Endothelial cell of umbilical vein (primary cell): ENCODE measurements around the gene KRT37. TPM values are rescaled to one million over a fixed set of nuclear protein-coding genes. Genes with fewer than 3 reads are reported as not detected.

Experiments used
- BruUV-seq: library from RNA; stranded (reverse); fragments of 400-500 nt; replicated peaks from 2 replicates; lab custom pipeline; 2021; lab: Mats Ljungman, UMichigan
- CTCF ChIA-PET: fragments of 300-600, 350-600 bp; sonication (Branson Sonifier 250); formaldehyde crosslinking; loops from one replicate; lab custom pipeline; 2021; ENCODE audit warnings: antibody characterized with exemption, inconsistent platforms; lab: Charles Lee
- POLR2A ChIA-PET: fragments of 300-600, 350-600 bp; sonication (Branson Sonifier 250); formaldehyde crosslinking; loops from one replicate; lab custom pipeline; 2021; ENCODE audit warnings: antibody characterized with exemption, inconsistent platforms; lab: Charles Lee
- DNase-seq: peaks from one replicate; pipeline ENCODE4 v3.0.0-alpha.2; 2011; ENCODE audit warnings: low read depth, low spot score
- FAIRE-seq: peaks from 2 replicates; lab custom pipeline; 2011; peaks lifted over from hg19 to GRCh38; lab: Jason Lieb, UNC
- H2AFZ ChIP-seq: 2 replicates; pipeline ENCODE4 v1.6.0; 2012; ENCODE audit warnings: low read depth, low read length, control low read depth, inconsistent platforms
- H3K27ac ChIP-seq: 2 replicates; pipeline ENCODE4 v1.5.1; 2011; ENCODE audit warnings: low read depth, mild to moderate bottlenecking, control low read depth, low read length, moderate library complexity; ENCODE audit not compliant: insufficient read depth
- H3K27me3 ChIP-seq, 2 experiments: 2 replicates each; pipeline versions ENCODE4 v1.6.0 to v1.6.1; 2011; ENCODE audit warnings: low read length in 2 of 2, mixed read lengths in 1 of 2; ENCODE audit not compliant: control insufficient read depth in 2 of 2, insufficient read depth in 2 of 2
- H3K36me3 ChIP-seq, 2 experiments: 2 replicates in 1 of 2; 3 replicates in 1 of 2; pipeline ENCODE4 v1.5.1; 2011; ENCODE audit warnings: low read length in 2 of 2, mild to moderate bottlenecking in 1 of 2, moderate library complexity in 1 of 2; ENCODE audit not compliant: control insufficient read depth in 2 of 2, insufficient read depth in 2 of 2; ENCODE audit errors: extremely low read depth in 1 of 2
- H3K4me1 ChIP-seq: 3 replicates; pipeline ENCODE4 v1.5.1; 2011; ENCODE audit warnings: mild to moderate bottlenecking, low read length; ENCODE audit not compliant: control insufficient read depth, insufficient read depth; ENCODE audit errors: extremely low read depth
- H3K4me2 ChIP-seq: 2 replicates; pipeline ENCODE4 v1.6.1; 2011; ENCODE audit warnings: low read length, control low read depth, mixed read lengths; ENCODE audit not compliant: insufficient read depth
- H3K4me3 ChIP-seq, 3 experiments: fragments of 200-600 bp in 1 of 3; sonication (generic), shearing (Covaris generic) in 1 of 3; replicated peaks in 1 of 3; 2 replicates each; pipeline ENCODE4 v1.5.1; 2011 to 2016; ENCODE audit warnings: control low read depth in 3 of 3, low read length in 3 of 3, mild to moderate bottlenecking in 2 of 3, inconsistent platforms in 1 of 3, low read depth in 1 of 3, moderate library complexity in 1 of 3; ENCODE audit not compliant: insufficient read depth in 1 of 3
- H3K79me2 ChIP-seq: 2 replicates; pipeline ENCODE4 v1.6.0; 2012; ENCODE audit warnings: low read length, inconsistent platforms; ENCODE audit not compliant: control insufficient read depth, insufficient read depth
- H3K9ac ChIP-seq: replicated peaks from 2 replicates; pipeline ENCODE3; 2011; ENCODE audit warnings: low read length, control low read depth; ENCODE audit not compliant: insufficient read depth; ENCODE audit errors: extremely low read depth
- H3K9me1 ChIP-seq: replicated peaks from 3 replicates; pipeline ENCODE4 v1.6.0; 2011; ENCODE audit warnings: mild to moderate bottlenecking, low read length; ENCODE audit not compliant: control insufficient read depth, insufficient read depth; ENCODE audit errors: extremely low read depth
- H3K9me3 ChIP-seq: replicated peaks from 2 replicates; pipeline ENCODE4 v1.5.1; 2012; ENCODE audit warnings: low read length, inconsistent platforms; ENCODE audit not compliant: control insufficient read depth, insufficient read depth
- H4K20me1 ChIP-seq: replicated peaks from 2 replicates; pipeline ENCODE3; 2011; ENCODE audit warnings: mild to moderate bottlenecking, low read length; ENCODE audit not compliant: control insufficient read depth, insufficient read depth; ENCODE audit errors: extremely low read depth
- CTCF ChIP-seq, 2 donors: IDR thresholded peaks; 1 replicate in 1 of 2; 2 replicates in 1 of 2; pipeline ENCODE4 v1.5.1; 2011; ENCODE audit warnings: low read length in 2 of 2, mild to moderate bottlenecking in 2 of 2, moderate library complexity in 2 of 2, control low read depth in 1 of 2, inconsistent platforms in 1 of 2, low read depth in 1 of 2; ENCODE audit not compliant: insufficient read depth in 1 of 2; ENCODE audit errors: extremely low read depth in 1 of 2
- EZH2 ChIP-seq: IDR thresholded peaks from 2 replicates; pipeline ENCODE4 v1.6.1; 2012; ENCODE audit warnings: borderline replicate concordance, low read depth, mild to moderate bottlenecking, moderate library complexity, low read length, inconsistent platforms; ENCODE audit not compliant: severe bottlenecking
- FOS ChIP-seq: IDR thresholded peaks from 2 replicates; pipeline ENCODE4 v1.6.1; 2011; ENCODE audit warnings: mild to moderate bottlenecking, low read length, moderate library complexity, borderline replicate concordance; ENCODE audit not compliant: insufficient read depth
- GATA2 ChIP-seq: IDR thresholded peaks from 2 replicates; pipeline ENCODE4 v1.7.0; 2011; ENCODE audit warnings: low read depth, mild to moderate bottlenecking, moderate library complexity, mixed read lengths, low read length; ENCODE audit not compliant: insufficient read length, insufficient read depth
- JUN ChIP-seq: IDR thresholded peaks from 2 replicates; pipeline ENCODE4 v1.6.1; 2011; ENCODE audit warnings: borderline replicate concordance, low read depth; ENCODE audit not compliant: insufficient read length, insufficient read depth
- MAX ChIP-seq: IDR thresholded peaks from 2 replicates; pipeline ENCODE4 v1.6.1; 2011; ENCODE audit not compliant: insufficient read depth, insufficient read length
- MYC ChIP-seq: IDR thresholded peaks from one replicate; pipeline ENCODE4 v1.6.1; 2011; ENCODE audit warnings: mild to moderate bottlenecking, low read depth, low read length
- POLR2A ChIP-seq: IDR thresholded peaks from 2 replicates; pipeline ENCODE4 v1.6.1; 2012; ENCODE audit warnings: low read depth, mild to moderate bottlenecking, control low read depth, low read length
- POLR2AphosphoS5 ChIP-seq: IDR thresholded peaks from 2 replicates; pipeline ENCODE4 v1.6.1; 2012; ENCODE audit warnings: low read depth, mild to moderate bottlenecking, control low read depth, low read length, moderate library complexity; ENCODE audit not compliant: insufficient read depth
- dilution Hi-C: fragments of 300-500 bp; cut with MboI; formaldehyde crosslinking; loops from one replicate; pipeline ENCODE4 v1.15.0; 2019; ENCODE audit warnings: low sequenced_read_pairs; ENCODE audit not compliant: extremely low pct_ligation_motif_present
- intact Hi-C: fragments of 100-400 bp; cut with micrococcal nuclease; formaldehyde crosslinking; loops from one replicate; pipeline ENCODE4 v1.10.0; 2022
- polyA plus RNA-seq, 4 experiments: library from polyadenylated mRNA; depleted of rRNA in 3 of 4; stranded (reverse) in 3 of 4; unstranded in 1 of 4; fragments of >200 nt; gene quantifications; 2 replicates each; pipeline versions ENCODE4 v1.2.1 to v1.2.3, GENCODE V29; 2011 to 2012; ENCODE audit warnings: missing spikeins in 1 of 4
- total RNA-seq: library from RNA; stranded (reverse); gene quantifications from 2 replicates; pipeline ENCODE4 v1.2.3, GENCODE V29; 2021

The KRT37 gene
- total and polyA plus RNA-seq, 2 donors (not counting 3 experiments of a cell fraction or from before 2014, with no cell fraction given): not detected

DNA sequence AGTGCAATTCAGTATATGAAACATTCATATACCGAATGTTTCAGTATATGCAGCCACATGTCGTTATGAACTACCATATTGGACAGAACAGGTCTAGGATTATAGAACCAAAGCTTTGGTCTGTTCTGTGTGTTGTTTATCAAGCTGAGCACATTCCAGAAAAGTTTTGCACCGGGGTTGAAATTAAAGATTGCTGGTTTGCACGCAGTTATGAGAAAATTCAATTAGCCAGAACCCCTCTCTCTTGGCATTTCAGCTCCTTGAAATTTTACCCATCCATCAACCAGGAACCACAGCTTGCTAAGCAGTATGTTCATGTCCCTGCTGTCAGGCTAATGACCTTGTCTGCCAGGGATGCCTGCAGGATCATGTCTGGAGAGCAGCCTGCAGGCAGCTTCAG lies 33.3 kb upstream of the KRT37 start:
- BruUV-seq: no TSS peak

More for the DNA sequence above, 33.3 kb upstream of the KRT37 start:
- Histone ChIP-seq H3K9me1 (no peaks in the 10 kb centered on the region), H3K4me2 (no peak overlapping the region), H3K36me3 (no peaks in the 10 kb centered on the region), H3K27me3 (peaks cover 2% of the 10 kb centered on the region in 2 experiments), H3K9me3 (no peaks in the 10 kb centered on the region), H3K79me2 (no peaks in the 10 kb centered on the region), H4K20me1 (no peaks in the 10 kb centered on the region), H3K4me3 (no peak overlapping the region), H3K4me1 (no peaks in the 10 kb centered on the region), H3K9ac (no peak overlapping the region), H3K27ac (no peak overlapping the region), H2AFZ (no peak overlapping the region)
- no peak for FAIRE-seq
- ChIA-PET CTCF (interaction anchor here (1.1 to 1.6 kb wide), 3 partner anchors 29 to 191 kb away, joined by 3 to 6 read pairs (median 4); no protein-coding TSS in a partner anchor), POLR2A (no interaction called here)
- dilution Hi-C loops: no loop called here
- no peak for DNase-seq
- intact Hi-C loops: no loop called here
- TF ChIP-seq GATA2 (no peak), EZH2 (no peak), FOS (no peak), POLR2AphosphoS5 (no peak), MYC (no peak), POLR2A (no peak), JUN (no peak), CTCF (IDR thresholded peaks at IDR 0.05; ENCODE audit: extremely low read depth in 1 of 2, insufficient read depth in 1 of 2, low read depth in 1 of 2, low read length in 2 of 2) (no peak), MAX (no peak)
